GM21447 (cell line): Measurements from ENCODE around the gene ADAMTSL4.

Source experiments
- ATAC-seq: cut with Tn5 transposase; IDR thresholded peaks from one replicate; pipeline ENCODE4 v1.9.1; 2021; ENCODE audit not compliant: unreplicated experiment

The ADAMTSL4 gene

GRCh38 chr1:150548632-150549495 lies at the start of gene ADAMTSL4:
TSS of gene ADAMTSL4 (plus strand) at chr1:150549408. CDS start at chr1:150552289, 2,881 bp downstream.
- ATAC-seq = no peak

GRCh38 chr1:150505431-150505830 lies 43.8 kb upstream of the ADAMTSL4 start:
- no peak for ATAC-seq

GRCh38 chr1:150507912-150508864 lies 41.0 kb upstream of the ADAMTSL4 start, which contains the start of gene ECM1:
TSS of gene ECM1 (plus strand) at chr1:150508109. CDS start at chr1:150508210, 101 bp downstream.
- no peak for ATAC-seq

- ATAC-seq = no peak
These were observed 40.2 kb upstream of the ADAMTSL4 start for GRCh38 chr1:150508982-150509381.

GRCh38 chr1:150511551-150511950 lies 37.7 kb upstream of the ADAMTSL4 start:
- ATAC-seq = no peak

- no peak for ATAC-seq
These were observed 37.1 kb upstream of the ADAMTSL4 start for GRCh38 chr1:150511985-150512660.

GRCh38 chr1:150512846-150513245 lies 36.4 kb upstream of the ADAMTSL4 start:
- no peak for ATAC-seq

GRCh38 chr1:150513351-150513791 lies 35.8 kb upstream of the ADAMTSL4 start:
- ATAC-seq = no peak

- no peak for ATAC-seq
These were observed 34.9 kb upstream of the ADAMTSL4 start for GRCh38 chr1:150514260-150514659.

GRCh38 chr1:150514913-150515327 lies 34.3 kb upstream of the ADAMTSL4 start:
- ATAC-seq = no peak

GRCh38 chr1:150515328-150516049 lies 33.7 kb upstream of the ADAMTSL4 start, which contains the start of gene FALEC:
TSS of gene FALEC (plus strand) at chr1:150515752.
- ATAC-seq = peak; percentile 91

GRCh38 chr1:150516050-150516591 lies 33.1 kb upstream of the ADAMTSL4 start:
- no peak for ATAC-seq

- no peak for ATAC-seq
These were observed 32.6 kb upstream of the ADAMTSL4 start for GRCh38 chr1:150516616-150517015.

- no peak for ATAC-seq
These were observed 27.8 kb upstream of the ADAMTSL4 start for GRCh38 chr1:150521196-150521968.

GRCh38 chr1:150525348-150525747 lies 23.9 kb upstream of the ADAMTSL4 start:
- no peak for ATAC-seq

GRCh38 chr1:150528196-150528595 lies 21.0 kb upstream of the ADAMTSL4 start:
- ATAC-seq = no peak

- no peak for ATAC-seq
These were observed 20.2 kb upstream of the ADAMTSL4 start for GRCh38 chr1:150529017-150529416.

- ATAC-seq = no peak
These were observed 18.6 kb upstream of the ADAMTSL4 start for GRCh38 chr1:150530491-150531159.
